OCI-LY7 (cell line): ENCODE results near the gene SLC16A10. TPM values are rescaled to one million over a fixed set of nuclear protein-coding genes. Genes with fewer than 3 reads are reported as not detected.
"Not testable (repeated sequence)": the region's sequence is repeated elsewhere in the genome, so short reads cannot be mapped to it uniquely, and the experiment has no call there.

Experiments
- BruUV-seq: library from RNA; stranded (reverse); fragments of 400-500 nt; replicated peaks from 2 replicates; lab custom pipeline; 2021; lab: Mats Ljungman, UMichigan
- CTCF ChIA-PET: fragments of 300-600 bp; sonication (Branson Sonifier 250); formaldehyde crosslinking; loops from one replicate; lab custom pipeline; 2022; ENCODE audit warnings: antibody characterized with exemption; ENCODE audit not compliant: unreplicated experiment; lab: Charles Lee
- POLR2A ChIA-PET: fragments of 300-600 bp; sonication (Branson Sonifier 250); formaldehyde crosslinking; loops from one replicate; lab custom pipeline; 2022; ENCODE audit warnings: antibody characterized with exemption; lab: Charles Lee
- DNase-seq: peaks from one replicate; pipeline ENCODE4 v3.0.0-alpha.2; 2015; ENCODE audit warnings: low spot score
- H2AFZ ChIP-seq: fragments of 200-600 bp; sonication (generic), shearing (Covaris generic); 2 replicates; pipeline ENCODE4 v1.6.1; 2014; ENCODE audit warnings: mild to moderate bottlenecking, antibody characterized with exemption, low read length, moderate library complexity
- H3K27ac ChIP-seq: fragments of 200-600 bp; sonication (generic); 2 replicates; pipeline ENCODE4 v1.5.1; 2014; ENCODE audit warnings: mixed run types, low read depth, mild to moderate bottlenecking, moderate library complexity, low read length, inconsistent platforms; ENCODE audit not compliant: poor library complexity, severe bottlenecking
- H3K36me3 ChIP-seq: fragments of 200-600 bp; sonication (generic); 2 replicates; pipeline ENCODE4 v1.6.1; 2014; ENCODE audit warnings: mild to moderate bottlenecking, antibody characterized with exemption, low read length, moderate library complexity, mixed read lengths; ENCODE audit not compliant: insufficient read depth
- H3K4me1 ChIP-seq: fragments of 200-600 bp; sonication (generic); 2 replicates; pipeline ENCODE4 v1.5.1; 2014; ENCODE audit warnings: mild to moderate bottlenecking, low read length; ENCODE audit not compliant: insufficient read depth, poor library complexity, severe bottlenecking
- H3K4me2 ChIP-seq: fragments of 200-600 bp; sonication (generic); 2 replicates; pipeline ENCODE4 v1.6.1; 2014; ENCODE audit warnings: mild to moderate bottlenecking, low read length
- H3K4me3 ChIP-seq: fragments of 200-600 bp; sonication (generic); 2 replicates; pipeline ENCODE4 v1.5.1; 2014; ENCODE audit warnings: mild to moderate bottlenecking, low read depth, low read length; ENCODE audit not compliant: poor library complexity, severe bottlenecking
- H3K79me2 ChIP-seq: fragments of 200-600 bp; sonication (generic); 2 replicates; pipeline ENCODE4 v1.6.1; 2016; ENCODE audit warnings: low read depth, mild to moderate bottlenecking, low read length, moderate library complexity, mixed read lengths; ENCODE audit not compliant: insufficient read depth
- H3K9me2 ChIP-seq: fragments of 200-600 bp; sonication (generic); 2 replicates; pipeline ENCODE4 v1.6.1; 2016; ENCODE audit warnings: mild to moderate bottlenecking, low read length, mixed read lengths; ENCODE audit not compliant: insufficient read depth
- H3K9me3 ChIP-seq: fragments of 200-600 bp; sonication (generic); 2 replicates; pipeline ENCODE4 v1.6.1; 2014; ENCODE audit warnings: mild to moderate bottlenecking, mixed run types, low read length, mixed read lengths
- H4K20me1 ChIP-seq: fragments of 200-600 bp; sonication (generic); 2 replicates; pipeline ENCODE4 v1.6.1; 2014; ENCODE audit warnings: mild to moderate bottlenecking, antibody characterized with exemption, low read length, moderate library complexity, mixed read lengths; ENCODE audit not compliant: insufficient read depth
- CTCF ChIP-seq: fragments of 200-600 bp; sonication (generic); conservative IDR thresholded peaks from 2 replicates; pipeline ENCODE4 v1.5.1; 2014; ENCODE audit warnings: mild to moderate bottlenecking, antibody characterized with exemption, low read length, moderate library complexity, mixed read lengths
- EZH2phosphoT487 ChIP-seq: fragments of 200-600 bp; sonication (generic); IDR thresholded peaks from 2 replicates; pipeline ENCODE4 v1.6.1; 2018; ENCODE audit warnings: low read depth, borderline replicate concordance, mild to moderate bottlenecking, mixed run types, antibody characterized with exemption, low read length, moderate library complexity, mixed read lengths
- intact Hi-C: fragments of 100-400 bp; cut with micrococcal nuclease; formaldehyde crosslinking; loops from one replicate; pipeline ENCODE4 v1.10.0; 2022; ENCODE audit not compliant: unreplicated experiment
- total RNA-seq, 2 experiments: library from RNA; depleted of rRNA in 1 of 2; stranded (reverse); fragments of >200 nt in 1 of 2; shearing (Covaris generic) in 1 of 2; gene quantifications; 2 replicates each; pipeline ENCODE4 v1.2.3, GENCODE V29; 2014 to 2022

SLC16A10 gene
- total RNA-seq, 2 experiments from 2014 or later, result not detected

DNA sequence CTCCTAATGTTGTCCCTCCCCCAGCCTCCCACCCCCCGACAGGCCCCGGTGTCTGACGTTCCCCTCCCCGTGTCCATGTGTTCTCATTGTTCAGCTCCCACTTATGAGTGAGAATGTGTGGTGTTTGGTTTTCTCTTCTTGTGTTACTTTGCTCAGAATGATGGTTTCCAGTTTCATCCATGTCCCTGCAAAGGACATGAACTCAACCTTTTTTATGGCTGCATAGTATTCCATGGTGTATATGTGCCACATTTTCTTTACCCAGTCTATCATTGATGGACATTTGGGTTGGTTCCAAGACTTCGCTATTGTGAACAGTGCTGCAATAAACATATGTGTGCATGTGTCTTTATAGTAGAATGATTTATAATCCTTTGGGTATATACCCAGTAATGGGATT is 24.4 kb upstream of the SLC16A10 start:
- H3K79me2 ChIP-seq, H3K36me3 ChIP-seq, H3K4me3 ChIP-seq, H3K9me3 ChIP-seq, BruUV-seq, H2AFZ ChIP-seq, POLR2A ChIA-PET, H3K4me2 ChIP-seq, H3K27ac ChIP-seq, H4K20me1 ChIP-seq, intact Hi-C loops, H3K4me1 ChIP-seq, H3K9me2 ChIP-seq, DNase-seq: not testable (repeated sequence)
- CTCF ChIA-PET, result interaction anchor here (0.6 kb wide), 1 partner anchor 1156 kb away, joined by 5 read pairs; no protein-coding TSS in a partner anchor

DNA sequence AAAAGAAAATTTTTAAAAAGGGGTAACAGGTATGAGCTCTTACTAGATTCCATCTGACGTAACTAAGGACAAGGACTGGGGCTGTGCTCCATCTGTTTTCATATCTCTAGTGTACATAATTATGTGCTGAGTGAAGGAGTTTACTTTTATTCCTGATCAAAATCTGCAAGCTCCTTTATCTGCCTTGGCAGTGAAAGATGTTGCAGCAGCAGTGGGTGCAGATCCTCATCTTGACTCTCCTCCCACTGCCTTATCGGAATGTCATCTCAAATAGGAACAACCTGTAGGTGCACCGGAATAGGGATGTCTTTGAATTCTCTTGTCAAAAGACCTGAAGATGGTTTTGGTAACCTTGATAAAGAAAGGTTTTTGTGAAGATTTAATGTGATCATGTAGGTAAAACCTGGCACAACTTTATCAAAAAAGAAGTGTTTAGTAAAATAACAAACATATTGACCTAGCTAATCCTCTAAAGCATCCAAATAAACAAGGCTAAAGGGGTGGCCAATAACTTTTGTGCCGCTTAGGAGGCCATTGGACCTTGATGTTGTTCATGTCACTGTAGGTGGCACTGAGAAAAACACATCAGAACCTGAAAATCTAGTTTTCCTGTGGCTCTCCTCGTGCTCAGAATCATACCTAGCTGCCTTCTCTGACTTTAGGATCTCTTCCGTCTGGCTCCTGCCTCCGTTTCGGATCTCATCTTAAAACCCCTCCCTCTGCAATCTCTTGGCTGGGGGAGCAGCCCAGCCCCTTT is 19.0 kb upstream of the SLC16A10 start:
- ChIA-PET CTCF (interaction anchor here (1.2 kb wide), 1 partner anchor 9 kb away, joined by 3 read pairs; no protein-coding TSS in a partner anchor), POLR2A (interaction anchor here (0.6 kb wide), 2 partner anchors 25 to 1196 kb away, joined by 3 to 6 read pairs; no protein-coding TSS in a partner anchor)

DNA sequence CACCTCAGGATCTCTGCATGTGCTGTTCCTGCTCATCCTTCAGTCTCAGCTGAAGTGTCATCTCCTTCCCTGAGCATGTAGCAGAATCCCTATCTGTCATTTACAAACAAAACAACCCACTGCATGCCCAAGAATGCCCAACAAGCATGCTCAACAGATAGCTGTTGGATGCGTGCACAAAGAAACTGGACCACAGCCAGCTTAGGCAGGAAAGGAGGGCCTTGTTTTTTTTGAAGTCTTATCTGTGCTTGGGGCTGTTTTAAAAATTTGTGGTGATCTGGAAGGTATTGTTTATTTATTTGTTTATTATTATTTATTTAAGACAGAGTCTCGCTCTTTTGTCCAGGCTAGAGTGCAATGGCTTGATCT is 18.5 kb upstream of the SLC16A10 start:
- ChIA-PET CTCF (interaction anchor here (1.2 kb wide), 1 partner anchor 10 kb away, joined by 3 read pairs; no protein-coding TSS in a partner anchor), POLR2A (interaction anchor here (0.6 to 1.0 kb wide), 2 partner anchors 26 to 65 kb away, joined by 3 to 6 read pairs; no protein-coding TSS in a partner anchor)
- Histone ChIP-seq H3K9me3 (no peaks in the 10 kb centered on the region), H2AFZ (no peak overlapping the region), H3K4me2 (no peak overlapping the region), H3K4me1 (no peaks in the 10 kb centered on the region), H3K36me3 (no peaks in the 10 kb centered on the region), H3K27ac (no peak overlapping the region), H4K20me1 (no peaks in the 10 kb centered on the region), H3K9me2 (no peaks in the 10 kb centered on the region), H3K4me3 (no peak overlapping the region), H3K79me2 (no peaks in the 10 kb centered on the region)
- intact Hi-C loops, result no loop called here
- TF ChIP-seq EZH2phosphoT487 (no peak), CTCF (no peak)
- BruUV-seq, result no TSS peak
- no peak for DNase-seq

More for the DNA sequence above, 19.0 kb upstream of the SLC16A10 start:
- Histone ChIP-seq H3K9me3 (no peaks in the 10 kb centered on the region), H2AFZ (no peak overlapping the region), H3K9me2 (no peaks in the 10 kb centered on the region), H3K4me1 (no peaks in the 10 kb centered on the region), H4K20me1 (no peaks in the 10 kb centered on the region), H3K36me3 (no peaks in the 10 kb centered on the region), H3K27ac (no peak overlapping the region), H3K79me2 (no peaks in the 10 kb centered on the region), H3K4me3 (no peak overlapping the region), H3K4me2 (no peak overlapping the region)
- BruUV-seq, result no TSS peak
- TF ChIP-seq CTCF (no peak), EZH2phosphoT487 (no peak)
- intact Hi-C loops, result no loop called here
- no peak for DNase-seq
